Type B pancreatic cell (in vitro differentiated cells): Measurements from ENCODE around the gene SLC49A4. TPM values are rescaled to one million over a fixed set of nuclear protein-coding genes. Genes with fewer than 3 reads are reported as not detected.

Experiments
- DNase-seq: peaks from one replicate; pipeline ENCODE4 v3.0.0; 2021; ENCODE audit warnings: mixed read lengths; ENCODE audit not compliant: unreplicated experiment; ENCODE audit errors: extremely low spot score
- H3K27ac Mint-ChIP-seq: 2 replicates; pipeline ENCODE4 v1.8.0; 2021; ENCODE audit warnings: mild to moderate bottlenecking, mixed read lengths
- H3K27me3 Mint-ChIP-seq: 2 replicates; pipeline ENCODE4 v1.8.0; 2021; ENCODE audit warnings: mixed read lengths
- H3K36me3 Mint-ChIP-seq: 2 replicates; pipeline ENCODE4 v1.8.0; 2021; ENCODE audit warnings: mixed read lengths
- H3K4me1 Mint-ChIP-seq: one replicate; pipeline ENCODE4 v1.8.0; 2021; ENCODE audit warnings: mixed read lengths; ENCODE audit not compliant: unreplicated experiment
- H3K4me3 Mint-ChIP-seq: 2 replicates; pipeline ENCODE4 v1.8.0; 2021; ENCODE audit warnings: mild to moderate bottlenecking, mixed read lengths
- H3K9me3 Mint-ChIP-seq: 2 replicates; pipeline ENCODE4 v1.8.0; 2021; ENCODE audit warnings: mixed read lengths
- CTCF ChIP-seq: fragments of 200-600 bp; sonication (generic); conservative IDR thresholded peaks from 2 replicates; pipeline ENCODE4 v1.5.0; 2021; ENCODE audit warnings: antibody characterized with exemption, mild to moderate bottlenecking
- total RNA-seq: library from RNA; stranded (reverse); gene quantifications from 2 replicates; pipeline ENCODE4 v1.2.1, GENCODE V29; 2021; ENCODE audit warnings: low replicate concordance

SLC49A4 gene
- total RNA-seq, 1 donor from 2014 or later = 19.4 TPM

DNA sequence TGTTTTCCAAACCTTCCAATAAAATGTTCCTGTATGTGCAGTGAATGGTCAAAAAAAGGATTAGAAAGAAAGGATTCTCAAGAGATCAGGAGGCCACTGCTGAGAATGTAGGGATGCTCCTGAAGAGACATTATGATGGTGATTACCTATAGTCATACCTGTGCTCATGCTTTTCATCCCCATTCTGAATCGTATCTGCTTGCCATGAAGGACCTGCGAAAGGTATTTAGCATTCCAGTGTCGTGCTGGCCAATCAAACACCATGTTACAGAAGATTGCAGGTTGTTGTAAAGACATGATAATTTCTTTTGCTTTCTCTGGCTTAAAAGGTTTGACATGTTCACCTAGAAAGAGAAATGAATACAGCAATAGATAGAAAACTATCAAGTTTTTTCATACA, 17.3 kb upstream of the SLC49A4 start:
- Mint-ChIP-seq H3K27ac (no peak overlapping the region), H3K4me1 (no peaks in the 10 kb centered on the region), H3K36me3 (peaks cover 10% of the 10 kb centered on the region), H3K27me3 (no peaks in the 10 kb centered on the region), H3K4me3 (no peak overlapping the region), H3K9me3 (no peaks in the 10 kb centered on the region)
- no peak for TF ChIP-seq CTCF
- no peak for DNase-seq

GRCh38 chr3:122782804-122783203, 12.1 kb upstream of the SLC49A4 start:
- no peak for DNase-seq
- no peaks in the 10 kb centered on the region for H3K27me3 Mint-ChIP-seq
- H3K36me3 Mint-ChIP-seq = peaks cover 10% of the 10 kb centered on the region
- H3K4me3 Mint-ChIP-seq = no peak overlapping the region
- no peak overlapping the region for H3K27ac Mint-ChIP-seq
- no peaks in the 10 kb centered on the region for H3K4me1 Mint-ChIP-seq
- H3K9me3 Mint-ChIP-seq = no peaks in the 10 kb centered on the region
- TF ChIP-seq CTCF = no peak

- peak overlapping the region; percentile 83 for H3K27ac Mint-ChIP-seq
- no peaks in the 10 kb centered on the region for H3K9me3 Mint-ChIP-seq
- no peak for TF ChIP-seq CTCF
- no peaks in the 10 kb centered on the region for H3K4me1 Mint-ChIP-seq
- no peak for DNase-seq
- no peak overlapping the region for H3K4me3 Mint-ChIP-seq
- peaks cover 10% of the 10 kb centered on the region for H3K36me3 Mint-ChIP-seq
- no peaks in the 10 kb centered on the region for H3K27me3 Mint-ChIP-seq
Measured at GRCh38 chr3:122784436-122784835, 10.4 kb upstream of the SLC49A4 start.

GRCh38 chr3:122785231-122785630, 9.6 kb upstream of the SLC49A4 start:
- Mint-ChIP-seq H3K27me3 (no peaks in the 10 kb centered on the region), H3K36me3 (peaks cover 10% of the 10 kb centered on the region), H3K4me3 (no peak overlapping the region), H3K9me3 (no peaks in the 10 kb centered on the region), H3K27ac (peak overlapping the region; percentile 83), H3K4me1 (no peaks in the 10 kb centered on the region)
- no peak for TF ChIP-seq CTCF
- DNase-seq = no peak

GRCh38 chr3:122786066-122786465, 8.8 kb upstream of the SLC49A4 start:
- Mint-ChIP-seq H3K4me3 (no peak overlapping the region), H3K4me1 (no peaks in the 10 kb centered on the region), H3K9me3 (no peaks in the 10 kb centered on the region), H3K27ac (peak overlapping the region; percentile 68), H3K27me3 (no peaks in the 10 kb centered on the region), H3K36me3 (peaks cover 10% of the 10 kb centered on the region)
- TF ChIP-seq CTCF = no peak
- no peak for DNase-seq

DNA sequence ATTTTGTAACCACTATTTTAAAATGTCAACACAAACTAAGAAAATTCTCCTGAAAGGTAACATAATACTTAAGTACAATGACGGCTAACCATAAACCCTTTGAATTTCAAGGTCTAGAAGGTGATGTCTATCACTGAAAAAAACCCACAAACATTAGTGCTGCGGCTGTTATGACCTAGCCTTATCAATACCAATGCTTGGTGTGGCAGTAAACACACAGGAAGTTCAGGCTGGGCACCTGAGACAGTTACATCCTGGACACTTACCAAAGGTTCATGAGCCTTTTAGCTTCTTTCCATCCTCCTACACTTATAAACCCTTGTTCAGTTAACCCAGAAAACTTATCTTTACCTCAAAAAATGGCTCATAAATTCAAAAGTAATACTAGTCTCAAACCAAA, 7.0 kb upstream of the SLC49A4 start:
- no peak for TF ChIP-seq CTCF
- Mint-ChIP-seq H3K27me3 (no peaks in the 10 kb centered on the region), H3K36me3 (peaks cover 7% of the 10 kb centered on the region), H3K4me3 (no peak overlapping the region), H3K27ac (no peak overlapping the region), H3K9me3 (no peaks in the 10 kb centered on the region), H3K4me1 (peaks cover 3% of the 10 kb centered on the region)
- no peak for DNase-seq
